NCI-H748 (cell line): ENCODE results near the gene CDK6.
"Not testable (repeated sequence)": the region's sequence is repeated elsewhere in the genome, so short reads cannot be mapped to it uniquely, and the experiment has no call there.

Experiments
- DNase-seq: peaks from one replicate; lab custom pipeline; 2025; ENCODE audit not compliant: unreplicated experiment; lab: John Stamatoyannopoulos, UW

Gene CDK6

GRCh38 chr7:92836489-92836999 lies at the start of gene CDK6:
Gene CDK6, minus strand, starts transcription at chr7:92836573. Its CDS starts 3,250 bp downstream, at chr7:92833323.
- DNase-seq, result peak; percentile 67

- DNase-seq, result not testable (repeated sequence)
These were observed 49.7 kb upstream of the CDK6 start for GRCh38 chr7:92886039-92886438.

GRCh38 chr7:92884218-92884617 lies 47.8 kb upstream of the CDK6 start:
- DNase-seq, result no peak

- DNase-seq, result no peak
These were observed 46.4 kb upstream of the CDK6 start for GRCh38 chr7:92882760-92883159.

GRCh38 chr7:92881091-92881485 lies 44.7 kb upstream of the CDK6 start:
- DNase-seq, result no peak

GRCh38 chr7:92880212-92881090 lies 44.1 kb upstream of the CDK6 start:
- peak; percentile 50 for DNase-seq

- DNase-seq, result no peak
These were observed 41.0 kb upstream of the CDK6 start for GRCh38 chr7:92877367-92877766.

- DNase-seq, result no peak
These were observed 40.5 kb upstream of the CDK6 start for GRCh38 chr7:92876836-92877235.

GRCh38 chr7:92875719-92876118 lies 39.3 kb upstream of the CDK6 start:
- DNase-seq, result no peak

GRCh38 chr7:92875173-92875572 lies 38.8 kb upstream of the CDK6 start:
- no peak for DNase-seq

GRCh38 chr7:92874567-92874966 lies 38.2 kb upstream of the CDK6 start:
- DNase-seq, result no peak

GRCh38 chr7:92873776-92874175 lies 37.4 kb upstream of the CDK6 start:
- no peak for DNase-seq

GRCh38 chr7:92872701-92873100 lies 36.3 kb upstream of the CDK6 start:
- no peak for DNase-seq

- DNase-seq, result no peak
These were observed 32.4 kb upstream of the CDK6 start for GRCh38 chr7:92868683-92869293.

GRCh38 chr7:92864169-92864568 lies 27.8 kb upstream of the CDK6 start:
- peak; percentile 43 for DNase-seq

GRCh38 chr7:92856436-92856835 lies 20.1 kb upstream of the CDK6 start:
- DNase-seq, result no peak

GRCh38 chr7:92854501-92855238 lies 18.3 kb upstream of the CDK6 start:
- DNase-seq, result no peak

- DNase-seq, result no peak
These were observed 15.4 kb upstream of the CDK6 start for GRCh38 chr7:92851732-92852131.

- no peak for DNase-seq
These were observed 14.1 kb upstream of the CDK6 start for GRCh38 chr7:92850516-92850915.

GRCh38 chr7:92849322-92849721 lies 12.9 kb upstream of the CDK6 start:
- no peak for DNase-seq

- no peak for DNase-seq
These were observed 12.5 kb upstream of the CDK6 start for GRCh38 chr7:92848851-92849250.

GRCh38 chr7:92848441-92848840 lies 12.1 kb upstream of the CDK6 start:
- DNase-seq, result no peak
